Loucy (cell line): ENCODE data around the gene CHN2.

Experiments used
- H2AFZ ChIP-seq: fragments of 200-600 bp; sonication (generic); 2 replicates; pipeline ENCODE4 v1.6.0; 2016; ENCODE audit warnings: antibody characterized with exemption, mild to moderate bottlenecking, low read length, moderate library complexity
- H3F3A ChIP-seq: fragments of 200-600 bp; 2 replicates; pipeline ENCODE4 v1.6.0; 2016; ENCODE audit warnings: antibody characterized with exemption, low read depth, mild to moderate bottlenecking
- H3K27me3 ChIP-seq: fragments of 200-600 bp; sonication (generic); 2 replicates; pipeline ENCODE4 v1.6.1; 2014; ENCODE audit warnings: low read length, mild to moderate bottlenecking; ENCODE audit not compliant: insufficient read depth, poor library complexity, severe bottlenecking
- H3K36me3 ChIP-seq: fragments of 200-600 bp; sonication (generic); 2 replicates; pipeline ENCODE4 v1.6.1; 2016; ENCODE audit warnings: low read length; ENCODE audit not compliant: insufficient read depth
- H3K4me1 ChIP-seq: fragments of 200-600 bp; sonication (generic); 2 replicates; pipeline ENCODE4 v1.5.1; 2014; ENCODE audit warnings: low read length, mild to moderate bottlenecking; ENCODE audit not compliant: insufficient read depth, poor library complexity, severe bottlenecking
- H3K4me2 ChIP-seq: fragments of 200-600 bp; sonication (generic); 2 replicates; pipeline ENCODE4 v1.6.0; 2014; ENCODE audit warnings: antibody characterized with exemption, low read length, low read depth, mild to moderate bottlenecking; ENCODE audit not compliant: poor library complexity, severe bottlenecking
- H3K4me3 ChIP-seq: fragments of 200-600 bp; sonication (generic); 2 replicates; pipeline ENCODE4 v1.5.1; 2014; ENCODE audit warnings: low read length, mild to moderate bottlenecking, mixed read lengths; ENCODE audit not compliant: poor library complexity, severe bottlenecking
- H3K79me2 ChIP-seq: fragments of 200-600 bp; sonication (generic); 2 replicates; pipeline ENCODE4 v1.6.1; 2014; ENCODE audit warnings: low read length; ENCODE audit not compliant: insufficient read depth
- H3K9ac ChIP-seq: fragments of 200-600 bp; sonication (generic); 2 replicates; pipeline ENCODE4 v1.6.0; 2014; ENCODE audit warnings: mild to moderate bottlenecking, low read depth, low read length, moderate library complexity; ENCODE audit not compliant: poor library complexity, severe bottlenecking
- H3K9me2 ChIP-seq: fragments of 200-600 bp; sonication (generic); replicated peaks from 2 replicates; pipeline ENCODE4 v1.6.1; 2016; ENCODE audit warnings: low read depth, low read length, mixed read lengths
- H3K9me3 ChIP-seq: fragments of 200-600 bp; sonication (generic); 2 replicates; pipeline ENCODE4 v1.6.1; 2014; ENCODE audit warnings: mild to moderate bottlenecking, antibody characterized with exemption, low read length, low read depth; ENCODE audit not compliant: insufficient read depth
- H4K20me1 ChIP-seq: fragments of 200-600 bp; sonication (generic); 2 replicates; pipeline ENCODE4 v1.6.0; 2014; ENCODE audit warnings: antibody characterized with exemption, low read length, mild to moderate bottlenecking; ENCODE audit not compliant: insufficient read depth, poor library complexity, severe bottlenecking
- CTCF ChIP-seq: fragments of 200-600 bp; sonication (generic); conservative IDR thresholded peaks from 2 replicates; pipeline ENCODE4 v1.5.1; 2014; ENCODE audit warnings: mild to moderate bottlenecking, antibody characterized with exemption, low read length
- EZH2phosphoT487 ChIP-seq: fragments of 200-600 bp; IDR thresholded peaks from 2 replicates; pipeline ENCODE4 v1.6.1; 2018; ENCODE audit warnings: antibody characterized with exemption, mild to moderate bottlenecking, moderate library complexity, borderline replicate concordance

Gene CHN2

GRCh38 chr7:29249383-29249750 lies 54.8 kb downstream of the CHN2 start:
- H3K4me2 ChIP-seq: no peak overlapping the region
- H3K36me3 ChIP-seq: no peaks in the 10 kb centered on the region
- H3K4me1 ChIP-seq: peaks cover 30% of the 10 kb centered on the region
- H3K9me3 ChIP-seq: no peaks in the 10 kb centered on the region
- H3K9ac ChIP-seq: no peak overlapping the region
- H3K4me3 ChIP-seq: no peak overlapping the region
- no peak for TF ChIP-seq CTCF
- TF ChIP-seq EZH2phosphoT487: no peak
- H2AFZ ChIP-seq: no peak overlapping the region
- peaks cover 12% of the 10 kb centered on the region; the same call in 1 of the 2 replicates for H3K79me2 ChIP-seq
- H3K9me2 ChIP-seq: no peaks in the 10 kb centered on the region
- no peaks in the 10 kb centered on the region for H4K20me1 ChIP-seq
- H3K27me3 ChIP-seq: no peaks in the 10 kb centered on the region
- H3F3A ChIP-seq: no peaks in the 10 kb centered on the region

- Histone ChIP-seq H3K36me3 (no peaks in the 10 kb centered on the region), H2AFZ (no peak overlapping the region), H3K9me2 (no peaks in the 10 kb centered on the region), H3K4me1 (peaks cover 30% of the 10 kb centered on the region), H3K79me2 (peaks cover 12% of the 10 kb centered on the region; the same call in 1 of the 2 replicates), H3K27me3 (no peaks in the 10 kb centered on the region), H3K4me3 (no peak overlapping the region), H3K9ac (no peak overlapping the region), H3K9me3 (no peaks in the 10 kb centered on the region), H3F3A (no peaks in the 10 kb centered on the region), H4K20me1 (no peaks in the 10 kb centered on the region), H3K4me2 (no peak overlapping the region)
- TF ChIP-seq CTCF (no peak), EZH2phosphoT487 (no peak)
Observed at GRCh38 chr7:29249860-29250259, 55.3 kb downstream of the CHN2 start.

GRCh38 chr7:29253225-29253624 lies 58.6 kb downstream of the CHN2 start:
- H4K20me1 ChIP-seq: no peaks in the 10 kb centered on the region

More at GRCh38 chr7:29253225-29253624, 58.6 kb downstream of the CHN2 start:
- no peak for TF ChIP-seq EZH2phosphoT487
- TF ChIP-seq CTCF: no peak
- Histone ChIP-seq H3K4me1 (peaks cover 7% of the 10 kb centered on the region), H3F3A (no peaks in the 10 kb centered on the region), H3K4me2 (no peak overlapping the region), H3K27me3 (no peaks in the 10 kb centered on the region), H3K4me3 (no peak overlapping the region), H3K79me2 (0 out of 2 replicates have a peak, but pooled peaks cover 4% of the 10 kb centered on the region), H3K9me3 (no peaks in the 10 kb centered on the region), H3K9ac (no peak overlapping the region), H3K9me2 (no peaks in the 10 kb centered on the region), H2AFZ (no peak overlapping the region), H3K36me3 (no peaks in the 10 kb centered on the region)
